NK-92 (cell line): ENCODE data around the gene CSTB.

Experiments
- DNase-seq: peaks from one replicate; lab custom pipeline; 2025; ENCODE audit not compliant: unreplicated experiment; lab: John Stamatoyannopoulos, UW

Gene CSTB

GRCh38 chr21:43752758-43753438, 23.2 kb downstream of the CSTB start:
- no peak for DNase-seq

GRCh38 chr21:43751955-43752591, 24.0 kb downstream of the CSTB start:
- no peak for DNase-seq

GRCh38 chr21:43750339-43751033, 25.6 kb downstream of the CSTB start:
- DNase-seq, result no peak

- no peak for DNase-seq
Measured at GRCh38 chr21:43749651-43750262, 26.4 kb downstream of the CSTB start.

- no peak for DNase-seq
Measured at GRCh38 chr21:43748622-43749021, 27.5 kb downstream of the CSTB start.

- no peak for DNase-seq
Measured at GRCh38 chr21:43745772-43746517, 30.2 kb downstream of the CSTB start.

GRCh38 chr21:43744725-43745124, 31.4 kb downstream of the CSTB start:
- DNase-seq, result no peak

- DNase-seq, result no peak
Measured at GRCh38 chr21:43743947-43744346, 32.2 kb downstream of the CSTB start.

GRCh38 chr21:43741423-43742096, 34.5 kb downstream of the CSTB start:
- DNase-seq, result no peak

GRCh38 chr21:43740497-43741156, 35.5 kb downstream of the CSTB start:
- no peak for DNase-seq

GRCh38 chr21:43739621-43740435, 36.3 kb downstream of the CSTB start:
- no peak for DNase-seq

GRCh38 chr21:43737158-43737950, 38.8 kb downstream of the CSTB start:
- DNase-seq, result no peak

- DNase-seq, result no peak
Measured at GRCh38 chr21:43736224-43736883, 39.8 kb downstream of the CSTB start.

- DNase-seq, result no peak
Measured at GRCh38 chr21:43735236-43736091, 40.6 kb downstream of the CSTB start.

- no peak for DNase-seq
Measured at GRCh38 chr21:43734928-43735229, 41.2 kb downstream of the CSTB start.

GRCh38 chr21:43734131-43734927, 41.8 kb downstream of the CSTB start:
- DNase-seq, result no peak
